ENCODE results near the gene ZSCAN23.
"Not testable (repeated sequence)": the region's sequence is repeated elsewhere in the genome, so short reads cannot be mapped to it uniquely, and the experiment has no call there.

ZSCAN23 gene

DNA sequence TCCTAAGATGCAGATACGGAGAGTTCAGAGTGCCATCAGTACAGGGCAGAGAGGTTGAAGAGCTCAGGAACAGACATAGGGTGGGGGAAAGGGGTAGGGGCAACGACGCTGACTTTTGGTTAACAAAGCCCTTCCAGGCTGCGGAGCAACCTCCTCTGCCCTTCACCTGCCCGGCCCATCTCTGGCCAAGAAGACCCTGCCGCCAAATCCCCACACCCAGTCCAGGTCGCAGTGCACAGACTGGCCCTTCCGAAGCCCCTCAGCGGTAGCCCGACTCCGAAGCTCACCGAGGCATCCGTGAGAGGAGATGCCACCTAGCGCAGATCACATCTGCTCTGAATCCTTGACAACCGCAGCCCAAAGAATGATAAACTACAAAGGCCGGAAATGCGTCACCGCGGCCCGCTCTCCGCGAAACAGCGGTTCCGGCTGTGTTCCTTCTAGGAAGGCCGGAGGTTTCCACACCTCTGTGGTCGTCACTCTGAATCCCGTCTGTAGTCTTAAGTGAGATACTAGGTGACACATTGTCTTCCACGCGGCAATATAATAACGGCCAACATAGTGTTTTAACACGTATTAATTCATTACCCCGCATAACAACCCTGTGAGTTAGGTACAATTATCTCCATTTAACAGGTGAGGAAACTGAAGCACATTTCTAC, at the start of gene ZSCAN23:
Gene ZSCAN23, minus strand, starts transcription at position 380 of the 662 bp plus-strand sequence. CDS start 7,225 bp downstream, outside the sequence.
- peak; percentile 75 for DNase-seq (ENCODE audit: low spot score)

DNA sequence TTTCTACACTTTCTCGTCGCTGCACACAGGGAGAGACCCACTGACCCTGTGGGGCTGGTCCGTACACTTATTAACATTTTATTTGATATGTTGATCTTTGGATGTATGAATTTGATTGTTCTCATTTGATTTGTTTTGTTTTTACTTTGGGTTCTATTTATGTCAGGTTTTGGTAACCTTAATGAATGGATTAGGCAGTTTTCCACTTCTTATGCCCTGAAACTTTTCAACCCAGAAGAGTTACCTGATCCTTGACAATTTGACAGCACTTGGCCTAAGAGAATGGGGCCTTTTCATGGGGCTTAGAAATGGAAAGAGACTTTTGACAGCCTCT, 48.7 kb upstream of the ZSCAN23 start:
- DNase-seq (ENCODE audit: low spot score): no peak

GRCh38 chr6:28490205-28490890, 47.1 kb upstream of the ZSCAN23 start:
- DNase-seq (ENCODE audit: low spot score): no peak

DNA sequence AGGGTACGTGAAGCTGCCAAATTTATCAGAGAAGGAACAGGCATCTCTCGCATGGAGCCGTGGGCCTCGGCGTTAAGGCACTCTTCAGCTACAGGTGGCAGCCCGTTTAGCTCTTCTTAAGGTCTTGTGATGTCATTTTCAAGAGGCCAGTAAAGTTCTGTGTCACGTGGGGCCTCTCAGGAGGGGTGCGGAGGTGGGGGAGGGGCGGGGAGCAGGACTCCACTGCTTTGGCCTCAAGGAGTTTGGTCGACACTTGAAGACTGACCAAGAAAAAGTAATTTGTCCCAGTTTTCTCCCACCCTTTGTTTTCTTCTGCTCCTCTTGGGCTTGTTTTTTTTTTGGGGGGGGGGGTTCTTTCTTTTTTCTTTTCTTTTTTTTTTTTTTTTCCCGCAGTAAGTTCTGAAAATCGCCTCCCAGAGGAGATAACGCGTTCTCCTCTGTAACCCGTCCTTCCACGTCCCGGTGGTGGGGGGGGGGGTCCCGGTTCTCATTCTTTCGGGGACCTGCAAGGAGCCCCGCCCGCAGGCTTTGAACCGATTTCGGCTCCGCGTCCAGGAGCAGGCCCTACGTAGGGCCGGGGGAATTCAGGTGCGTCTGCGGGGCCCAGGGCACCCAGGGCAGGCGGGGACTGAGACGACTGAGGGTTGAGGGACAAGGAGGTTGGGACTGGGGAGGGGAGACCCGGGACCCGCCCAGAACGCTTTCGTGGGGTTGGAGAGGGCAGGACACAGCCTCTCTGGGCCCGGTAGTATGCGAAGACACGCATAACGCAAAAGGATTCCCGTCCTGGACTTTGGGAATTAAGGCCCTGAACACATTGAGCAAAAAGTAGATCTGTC, 46.3 kb upstream of the ZSCAN23 start:
- DNase-seq (ENCODE audit: low spot score): peak; percentile 9

GRCh38 chr6:28488916-28489365, 45.6 kb upstream of the ZSCAN23 start:
- peak; percentile 46 for DNase-seq (ENCODE audit: low spot score)

GRCh38 chr6:28486988-28487742, 43.9 kb upstream of the ZSCAN23 start:
- no peak for DNase-seq (ENCODE audit: low spot score)

DNA sequence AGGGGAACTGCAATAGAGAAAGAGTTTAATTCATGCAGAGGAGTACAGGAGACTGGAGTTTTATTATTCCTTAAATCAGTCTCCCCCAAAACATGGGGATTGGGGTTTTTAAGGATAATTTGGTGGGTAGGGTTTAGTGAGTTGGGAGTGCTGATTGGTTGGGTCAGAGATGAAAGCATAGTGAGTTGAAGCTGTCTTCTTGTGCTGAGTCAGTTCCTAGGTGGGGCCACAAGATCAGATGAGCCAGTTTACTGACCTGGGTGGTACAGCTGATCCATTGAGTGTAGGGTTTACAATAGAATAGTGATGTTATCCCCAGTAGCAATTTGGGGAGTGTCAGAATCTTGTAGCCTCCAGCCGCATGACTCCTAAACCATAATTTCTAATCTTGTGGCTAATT, 43.2 kb upstream of the ZSCAN23 start:
- DNase-seq (ENCODE audit: low spot score): no peak

- no peak for DNase-seq (ENCODE audit: low spot score)
Measured at GRCh38 chr6:28485482-28485881, 42.2 kb upstream of the ZSCAN23 start.

DNA sequence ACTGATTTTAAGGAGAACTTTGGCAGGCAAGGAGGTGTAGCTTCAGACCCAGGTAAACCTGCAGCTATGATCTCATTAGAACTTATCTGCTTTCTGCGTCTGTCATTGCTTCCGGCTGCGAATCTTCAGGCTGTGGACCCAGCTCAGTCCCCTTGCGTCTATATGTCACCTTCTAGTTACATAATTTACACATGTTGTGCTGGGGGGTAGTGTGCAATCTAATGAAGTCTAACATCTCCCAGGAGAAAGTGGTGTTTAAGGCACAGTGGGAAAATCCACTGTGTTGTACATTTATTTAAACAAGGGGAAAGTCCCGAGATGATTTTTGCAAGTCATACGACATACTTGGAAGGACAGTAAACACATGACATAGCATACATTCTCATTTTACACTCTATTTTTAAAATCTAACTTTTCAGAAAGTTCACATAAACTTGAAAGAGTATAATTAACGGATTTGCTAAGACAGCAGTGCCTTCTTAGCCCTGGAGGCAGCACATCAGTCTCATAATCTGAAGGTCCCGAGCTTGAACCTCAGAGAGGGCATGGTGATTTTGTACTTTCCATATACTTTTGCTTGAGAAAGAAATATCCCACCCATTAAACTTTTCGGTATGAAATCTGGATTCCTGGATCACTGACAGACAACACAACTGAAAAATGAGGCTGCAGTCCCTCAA, 37.1 kb upstream of the ZSCAN23 start:
- no peak for DNase-seq (ENCODE audit: low spot score)

DNA sequence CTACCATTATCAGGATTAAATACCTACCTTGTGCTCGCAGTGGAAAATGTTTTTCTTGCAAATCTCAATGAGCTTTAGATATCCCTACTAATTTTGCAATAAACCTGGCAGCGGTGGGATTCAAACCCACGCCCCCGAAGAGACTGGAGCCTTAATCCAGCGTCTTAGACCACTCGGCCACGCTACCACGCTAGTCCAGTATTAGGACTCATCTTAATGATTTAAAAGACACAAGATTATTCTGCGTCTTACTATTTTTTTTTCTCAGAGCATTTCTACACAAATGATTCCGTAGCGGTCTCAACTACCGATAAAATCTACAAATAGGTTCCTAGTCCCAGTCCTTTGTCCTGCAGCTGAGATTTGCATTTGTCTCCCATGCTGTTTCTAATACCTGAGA, 35.2 kb upstream of the ZSCAN23 start:
- no peak for DNase-seq (ENCODE audit: low spot score)

DNA sequence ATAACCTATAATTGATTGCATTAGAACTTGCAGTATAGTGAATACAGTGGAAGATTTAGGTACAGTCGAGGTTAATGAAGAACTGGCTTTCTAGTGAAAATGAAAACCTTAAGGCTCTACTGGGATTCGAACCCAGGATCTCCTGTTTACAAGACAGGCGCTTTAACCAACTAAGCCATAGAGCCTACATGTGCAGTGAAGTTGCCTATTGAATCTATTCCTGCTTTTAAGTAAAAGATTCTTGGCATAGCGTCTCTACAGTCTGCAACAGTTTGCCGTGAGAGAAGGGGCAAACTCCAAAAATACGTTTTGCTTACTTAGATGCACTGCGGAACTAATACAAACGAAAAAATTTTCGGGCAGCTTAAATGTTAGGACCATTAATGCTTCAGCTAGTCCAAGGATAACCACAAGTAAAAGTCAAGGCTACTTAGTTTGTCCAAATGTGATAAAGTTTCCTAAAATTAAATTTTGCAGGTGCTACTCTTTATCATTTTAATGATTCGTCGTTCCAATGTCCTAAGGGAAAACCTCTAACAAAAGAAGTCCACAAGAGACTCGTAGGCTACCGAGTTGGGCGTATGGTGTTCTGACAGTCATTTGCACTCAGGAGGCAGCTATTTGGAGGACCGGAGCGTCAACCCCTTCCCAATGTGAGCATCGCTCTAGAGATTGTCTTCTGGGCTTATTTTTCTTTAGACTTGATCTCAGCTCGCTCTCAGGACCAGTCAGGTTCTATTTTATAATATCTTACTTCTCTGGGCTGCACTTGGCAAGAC, 31.3 kb upstream of the ZSCAN23 start:
- peak; percentile 58 for DNase-seq (ENCODE audit: low spot score)

- not testable (repeated sequence) for DNase-seq (ENCODE audit: low spot score)
Measured at GRCh38 chr6:28469153-28469745, 26.0 kb upstream of the ZSCAN23 start.

DNA sequence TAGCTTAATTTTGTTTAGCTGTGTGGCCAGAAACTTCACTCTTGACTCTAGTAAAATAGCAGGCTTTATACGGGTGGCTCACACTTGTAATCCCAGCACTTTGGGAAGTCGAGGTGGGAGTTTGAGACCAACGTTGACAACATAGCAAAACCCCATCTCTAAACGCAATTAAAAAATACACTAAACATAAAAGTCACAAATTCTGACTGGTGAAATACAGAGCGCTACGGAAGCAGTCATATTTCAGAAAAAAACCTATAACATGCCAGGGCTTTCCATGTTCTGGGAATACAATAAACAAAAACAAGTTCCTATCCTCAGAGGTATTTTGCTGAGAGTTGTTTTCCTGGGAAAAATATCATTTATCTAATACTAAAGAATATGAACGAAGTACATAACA, 24.8 kb upstream of the ZSCAN23 start:
- no peak for DNase-seq (ENCODE audit: low spot score)

DNA sequence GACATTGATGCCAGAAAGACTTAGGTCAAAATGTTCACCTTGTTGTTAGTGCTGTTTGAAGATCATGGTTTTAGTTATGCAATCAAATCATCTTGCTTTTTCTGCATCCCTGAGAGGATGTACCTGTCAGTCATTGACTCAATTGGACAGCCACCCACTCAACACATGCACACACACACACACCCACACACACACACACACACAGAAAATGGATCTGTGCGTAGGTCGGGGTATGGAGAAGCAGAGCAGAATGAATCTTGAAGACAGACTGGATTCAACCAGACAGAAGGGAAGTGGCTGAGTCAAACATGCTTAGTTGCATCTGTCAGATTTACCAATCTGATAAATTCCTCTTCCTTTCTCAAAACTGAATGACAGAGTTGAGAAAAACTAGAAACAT, 19.1 kb upstream of the ZSCAN23 start:
- peak; percentile 49 for DNase-seq (ENCODE audit: low spot score)

- DNase-seq (ENCODE audit: low spot score): no peak
Measured at GRCh38 chr6:28458568-28458967, 15.3 kb upstream of the ZSCAN23 start.

DNA sequence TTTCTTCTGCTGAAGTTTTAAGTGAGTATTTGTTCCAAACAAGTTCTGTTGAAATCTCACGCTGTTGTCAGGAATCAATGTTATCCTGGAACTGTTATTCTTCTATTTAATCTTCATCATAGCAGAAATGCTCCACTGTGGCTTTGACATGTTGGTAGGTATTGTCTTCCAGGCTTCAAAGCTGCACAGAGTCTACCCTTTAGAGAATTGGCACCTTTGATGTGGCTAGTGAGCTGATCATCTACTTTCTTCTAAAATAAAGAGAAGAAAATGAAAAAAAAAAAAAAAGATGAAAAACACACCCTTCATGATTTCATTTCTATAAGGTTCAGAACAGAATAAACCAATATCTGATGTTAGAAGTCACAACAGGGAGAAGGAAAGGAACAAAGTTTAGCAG, 5.8 kb upstream of the ZSCAN23 start:
- DNase-seq (ENCODE audit: low spot score): no peak

- not testable (repeated sequence) for DNase-seq (ENCODE audit: low spot score)
Measured at GRCh38 chr6:28447512-28447906, 4.2 kb upstream of the ZSCAN23 start.

DNA sequence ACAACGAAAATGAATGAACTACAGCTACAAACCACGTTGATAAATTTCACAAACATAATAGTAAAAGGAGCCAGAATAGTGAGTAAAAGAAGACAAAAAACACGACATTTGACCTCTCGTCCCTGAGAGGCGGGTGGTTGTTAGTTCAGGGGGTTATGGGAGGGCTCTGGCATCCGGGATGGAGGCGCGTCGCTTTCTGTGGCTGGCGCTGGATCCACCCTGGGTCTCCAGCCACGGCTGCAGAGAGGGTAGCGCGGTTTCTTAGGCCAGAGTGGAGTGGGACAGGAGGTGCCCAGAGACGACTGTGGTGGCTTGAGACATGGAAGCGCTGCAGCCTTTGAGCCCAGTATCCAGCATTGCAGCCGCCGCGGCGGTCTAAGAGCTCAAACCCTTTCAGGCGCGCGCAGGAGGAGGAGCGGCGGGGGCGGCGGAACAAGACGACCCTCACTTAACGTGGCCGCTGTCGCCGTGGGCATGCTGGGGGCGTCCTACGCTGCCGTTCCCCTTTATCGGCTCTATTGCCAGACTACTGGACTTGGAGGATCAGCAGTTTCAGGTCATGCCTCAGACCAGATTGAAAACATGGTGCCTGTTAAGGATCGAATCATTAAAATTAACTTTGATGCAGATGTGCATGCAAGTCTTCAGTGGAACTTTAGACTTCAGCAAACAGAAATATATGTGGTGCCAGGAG, 3.7 kb upstream of the ZSCAN23 start:
- DNase-seq (ENCODE audit: low spot score): peak; percentile 11

DNA sequence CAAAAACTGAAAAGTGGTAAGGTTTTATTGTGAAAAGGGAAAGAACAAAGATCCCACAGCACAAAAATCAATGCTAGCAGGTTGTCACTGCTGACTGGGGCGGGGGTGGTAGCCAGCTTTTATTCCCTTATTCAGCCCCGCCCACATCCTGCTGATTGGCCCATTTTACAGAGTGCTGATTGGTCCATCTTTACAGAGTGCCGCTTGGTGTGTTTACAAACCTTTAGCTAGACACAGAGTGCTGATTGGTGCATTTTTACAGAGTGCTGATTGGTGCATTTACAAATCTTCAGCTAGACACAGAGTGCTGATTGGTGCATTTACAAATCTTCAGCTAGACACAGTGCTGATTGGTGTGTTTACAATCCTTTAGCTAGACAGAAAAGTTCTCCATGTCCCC, 1.5 kb upstream of the ZSCAN23 start:
- not testable (repeated sequence) for DNase-seq (ENCODE audit: low spot score)

GRCh38 chr6:28442586-28442985, 705 bp downstream of the ZSCAN23 start:
- DNase-seq (ENCODE audit: low spot score): no peak
